GM23338 (cell line): ENCODE measurements around the gene DNASE2. TPM values are rescaled to one million over a fixed set of nuclear protein-coding genes. Genes with fewer than 3 reads are reported as not detected.

Experiments
- ATAC-seq: fragments of 200-7000 bp; cut with Tn5 transposase; 3 replicates; pipeline ENCODE4 v1.9.1; 2020
- DNase-seq: peaks from one replicate; pipeline ENCODE4 v3.0.0-alpha.2; 2015; ENCODE audit warnings: low spot score
- H2AFZ ChIP-seq: fragments of 200-600 bp; sonication (generic); 2 replicates; pipeline ENCODE4 v1.8.0; 2016; ENCODE audit warnings: antibody characterized with exemption, mild to moderate bottlenecking, moderate library complexity
- H3F3A ChIP-seq: fragments of 200-600 bp; sonication (generic); replicated peaks from 2 replicates; pipeline ENCODE4 v1.8.0; 2017; ENCODE audit warnings: antibody characterized with exemption, mixed run types, low read depth
- H3K27ac ChIP-seq: fragments of 200-600 bp; sonication (generic); 2 replicates; pipeline ENCODE4 v1.6.1; 2016; ENCODE audit warnings: low read depth
- H3K27me3 ChIP-seq: fragments of 200-600 bp; sonication (generic); 2 replicates; pipeline ENCODE4 v1.8.0; 2016; ENCODE audit warnings: mild to moderate bottlenecking, mixed run types, moderate library complexity; ENCODE audit not compliant: insufficient read depth
- H3K36me3 ChIP-seq: fragments of 200-600 bp; sonication (generic); 2 replicates; pipeline ENCODE4 v1.8.0; 2016; ENCODE audit warnings: mild to moderate bottlenecking; ENCODE audit not compliant: insufficient read depth
- H3K4me1 ChIP-seq: fragments of 200-600 bp; sonication (generic); 2 replicates; pipeline ENCODE4 v1.8.0; 2016; ENCODE audit warnings: mild to moderate bottlenecking, moderate library complexity; ENCODE audit not compliant: insufficient read depth
- H3K4me2 ChIP-seq: fragments of 200-600 bp; sonication (generic); 2 replicates; pipeline ENCODE4 v1.7.1; 2017; ENCODE audit warnings: mixed run types
- H3K4me3 ChIP-seq: fragments of 200-600 bp; sonication (generic); 2 replicates; pipeline ENCODE4 v1.6.1; 2016; ENCODE audit warnings: mixed run types
- H3K79me2 ChIP-seq: fragments of 200-600 bp; sonication (generic); replicated peaks from 2 replicates; pipeline ENCODE4 v1.8.0; 2017; ENCODE audit warnings: mild to moderate bottlenecking; ENCODE audit not compliant: insufficient read depth
- H3K9me2 ChIP-seq: fragments of 200-600 bp; sonication (generic); 2 replicates; pipeline ENCODE4 v1.8.0; 2017; ENCODE audit not compliant: insufficient read depth
- H4K20me1 ChIP-seq: fragments of 200-600 bp; sonication (generic); replicated peaks from 2 replicates; pipeline ENCODE4 v1.8.0; 2017; ENCODE audit warnings: mild to moderate bottlenecking; ENCODE audit not compliant: insufficient read depth
- H3K27ac Mint-ChIP-seq: 2 replicates; pipeline ENCODE4 v1.8.0; 2020; ENCODE audit warnings: inconsistent platforms, mild to moderate bottlenecking, moderate library complexity, mixed read lengths
- H3K27me3 Mint-ChIP-seq: 3 replicates; pipeline ENCODE4 v1.8.0; 2022; ENCODE audit warnings: low read depth, mild to moderate bottlenecking, moderate library complexity, mixed read lengths, inconsistent platforms; ENCODE audit not compliant: insufficient read depth, poor library complexity
- H3K36me3 Mint-ChIP-seq: 3 replicates; pipeline ENCODE4 v1.8.0; 2021; ENCODE audit warnings: low read depth, mild to moderate bottlenecking, inconsistent platforms, moderate library complexity, mixed read lengths
- H3K4me1 Mint-ChIP-seq: 3 replicates; pipeline ENCODE4 v1.8.0; 2020; ENCODE audit warnings: mild to moderate bottlenecking, inconsistent platforms, mixed read lengths
- H3K4me3 Mint-ChIP-seq: 3 replicates; pipeline ENCODE4 v1.8.0; 2021; ENCODE audit warnings: moderate library complexity, mild to moderate bottlenecking, inconsistent platforms, mixed read lengths
- H3K9me3 Mint-ChIP-seq: 3 replicates; pipeline ENCODE4 v1.8.0; 2020; ENCODE audit warnings: moderate library complexity, mild to moderate bottlenecking, inconsistent platforms, mixed read lengths
- CREB1 ChIP-seq: fragments of 250-450 bp; sonication (Bioruptor Pico); IDR thresholded peaks from 2 replicates; pipeline ENCODE4 v1.5.0; 2020; ENCODE audit warnings: low read depth, mild to moderate bottlenecking, moderate library complexity
- ETS1 ChIP-seq: IDR thresholded peaks from 2 replicates; pipeline ENCODE4 v1.6.1; 2016; ENCODE audit warnings: antibody characterized with exemption
- EZH2 ChIP-seq: fragments of 200-600 bp; sonication (generic); IDR thresholded peaks from one replicate; pipeline ENCODE4 v1.8.0; 2017; ENCODE audit warnings: antibody characterized with exemption, mild to moderate bottlenecking, low read depth; ENCODE audit not compliant: unreplicated experiment
- EZH2phosphoT487 ChIP-seq: fragments of 200-600 bp; sonication (generic); IDR thresholded peaks from one replicate; pipeline ENCODE4 v1.8.1; 2018; ENCODE audit warnings: antibody characterized with exemption; ENCODE audit not compliant: unreplicated experiment
- NANOG ChIP-seq: IDR thresholded peaks from 2 replicates; pipeline ENCODE4 v1.6.1; 2016; ENCODE audit warnings: antibody characterized with exemption, borderline replicate concordance
- POLR2AphosphoS5 ChIP-seq: IDR thresholded peaks from 2 replicates; pipeline ENCODE4 v1.6.1; 2016; ENCODE audit warnings: antibody characterized with exemption, low read depth
- REST ChIP-seq: IDR thresholded peaks from one replicate; pipeline ENCODE4 v1.6.1; 2018; ENCODE audit warnings: antibody characterized with exemption; ENCODE audit not compliant: unreplicated experiment
- STAT1 ChIP-seq: IDR thresholded peaks from one replicate; pipeline ENCODE4 v1.6.1; 2016; ENCODE audit warnings: antibody characterized with exemption; ENCODE audit not compliant: unreplicated experiment
- ZNF114 ChIP-seq: fragments of 250-450 bp; sonication (Bioruptor Pico); IDR thresholded peaks from 2 replicates; pipeline ENCODE4 v1.5.0; 2020; ENCODE audit warnings: mild to moderate bottlenecking, moderate library complexity
- ZNF462 ChIP-seq: fragments of 250-450 bp; sonication (Bioruptor Pico); IDR thresholded peaks from 2 replicates; pipeline ENCODE4 v1.5.0; 2020; ENCODE audit warnings: mild to moderate bottlenecking, moderate library complexity
- polyA plus RNA-seq: library from polyadenylated mRNA; unstranded; fragments of >200 nt; fragmentation: Nextera tagmentation; extraction: Ambion mirVana; gene quantifications from 2 replicates; pipeline ENCODE4 v1.2.1, GENCODE V29; 2016
- total RNA-seq: library from RNA; depleted of rRNA; stranded (reverse); fragments of >200 nt; shearing (Covaris generic); gene quantifications from 2 replicates; pipeline ENCODE4 v1.2.3, GENCODE V29; 2014

Gene DNASE2
- total and polyA plus RNA-seq, 2 experiments from 2014 or later = 17.4 to 35.0 TPM

DNA sequence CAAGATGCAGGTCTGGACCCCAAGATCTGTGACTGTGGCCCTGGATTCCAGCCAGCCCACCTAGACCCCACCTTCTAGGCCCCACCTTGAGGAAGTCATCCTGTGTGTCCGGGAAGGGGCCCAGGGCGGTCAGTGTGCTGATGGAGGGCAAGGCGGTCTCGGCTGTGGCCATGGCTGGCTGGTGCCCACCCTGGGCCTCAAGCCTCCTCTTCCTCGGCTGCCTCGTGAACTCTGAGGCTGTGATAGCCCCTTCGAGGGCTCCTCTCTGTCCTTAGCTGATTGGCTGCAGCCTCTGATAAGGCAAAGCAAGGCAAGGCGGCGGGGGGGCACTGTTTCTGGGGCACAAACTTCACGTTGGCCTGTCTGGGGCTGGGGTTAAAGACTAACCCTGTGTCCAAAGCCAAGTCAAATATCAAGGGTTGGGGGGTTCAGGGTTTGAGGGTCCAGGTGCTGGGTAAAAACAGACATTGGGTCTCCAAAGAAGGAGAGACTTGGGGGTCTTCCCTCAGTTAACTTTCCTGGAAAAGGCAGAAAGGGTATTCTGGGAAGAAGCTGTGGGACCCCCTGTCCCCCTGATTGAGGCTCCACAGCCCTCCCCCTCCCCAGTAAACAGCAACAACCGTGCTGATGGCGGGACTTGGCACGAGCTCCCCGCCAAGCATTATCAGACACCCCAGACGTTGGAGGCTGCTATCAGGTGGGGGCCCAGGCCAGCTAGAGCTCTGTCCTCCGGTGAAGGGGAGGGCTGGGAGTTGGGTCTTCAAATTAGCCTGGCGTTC is 5.9 kb upstream of the DNASE2 start, which contains the start of gene KLF1:
TSS of gene KLF1 (minus strand) at position 233 of the 779 bp plus-strand sequence. CDS start at position 172, 61 bp downstream.
- H3K36me3 ChIP-seq = no peaks in the 10 kb centered on the region
- Mint-ChIP-seq H3K27ac (no peak within 1 kb of the TSS), H3K36me3 (peaks cover 15% of the 10 kb centered on the region; the same call in 2 of the 3 replicates), H3K4me3 (peak within 1 kb of the TSS; percentile 77), H3K27me3 (peaks cover 38% of the 10 kb centered on the region), H3K4me1 (peaks cover 13% of the 10 kb centered on the region), H3K9me3 (peaks cover 22% of the 10 kb centered on the region)
- no peak within 1 kb of the TSS for H3K27ac ChIP-seq
- TF ChIP-seq STAT1 (no peak), EZH2phosphoT487 (no peak), EZH2 (no peak), NANOG (no peak), ZNF114 (CRISPR knock-in tag) (no peak), ETS1 (no peak), CREB1 (CRISPR knock-in tag) (no peak)
- H2AFZ ChIP-seq = peak within 1 kb of the TSS; percentile 89; the same call in 1 of the 2 replicates
- H3K27me3 ChIP-seq = peaks cover 18% of the 10 kb centered on the region
- H3K4me1 ChIP-seq = peaks cover 4% of the 10 kb centered on the region; the same call in 1 of the 2 replicates
- DNase-seq (no peak), ATAC-seq (no peak)
- peaks cover 9% of the 10 kb centered on the region for H3K79me2 ChIP-seq
- no peaks in the 10 kb centered on the region; the same call in 1 of the 2 replicates for H3K9me2 ChIP-seq
- H3F3A ChIP-seq = peaks cover 21% of the 10 kb centered on the region
- peak within 1 kb of the TSS; percentile 91 for H3K4me2 ChIP-seq
- H4K20me1 ChIP-seq = peaks cover 4% of the 10 kb centered on the region
- H3K4me3 ChIP-seq = peak within 1 kb of the TSS; percentile 93

GRCh38 chr19:12886651-12886968 is 5.4 kb upstream of the DNASE2 start:
- H3K9me3 Mint-ChIP-seq = peaks cover 22% of the 10 kb centered on the region
- H3K27me3 Mint-ChIP-seq = peaks cover 38% of the 10 kb centered on the region
- Histone ChIP-seq H3K4me3 (peak overlapping the region; percentile 93; the same call in 1 of the 2 replicates), H3K4me2 (peak overlapping the region; percentile 91), H3K27me3 (peaks cover 18% of the 10 kb centered on the region), H3F3A (peaks cover 26% of the 10 kb centered on the region), H3K4me1 (no peaks in the 10 kb centered on the region; the same call in 1 of the 2 replicates), H3K27ac (no peak overlapping the region), H2AFZ (no peak overlapping the region), H4K20me1 (no peaks in the 10 kb centered on the region), H3K36me3 (no peaks in the 10 kb centered on the region), H3K79me2 (peaks cover 3% of the 10 kb centered on the region), H3K9me2 (no peaks in the 10 kb centered on the region; the same call in 1 of the 2 replicates)
- H3K4me3 Mint-ChIP-seq = peak overlapping the region; percentile 77
- H3K4me1 Mint-ChIP-seq = peaks cover 13% of the 10 kb centered on the region
- DNase-seq (no peak), ATAC-seq (no peak)
- TF ChIP-seq ZNF462 (CRISPR knock-in tag) (no peak), EZH2phosphoT487 (no peak), CREB1 (CRISPR knock-in tag) (no peak), POLR2AphosphoS5 (no peak), REST (no peak)
- H3K27ac Mint-ChIP-seq = no peak overlapping the region
- peaks cover 15% of the 10 kb centered on the region; the same call in 2 of the 3 replicates for H3K36me3 Mint-ChIP-seq
